ENCODE data around the gene PRKRA.
"Not testable (repeated sequence)": the region's sequence is repeated elsewhere in the genome, so short reads cannot be mapped to it uniquely, and the experiment has no call there.

The PRKRA gene

GRCh38 chr2:178450774-178451525 is at the start of gene PRKRA, which contains the start of gene PJVK:
TSS of gene PRKRA (minus strand) at chr2:178451175. CDS start at chr2:178451030, 145 bp downstream.
TSS of gene PJVK (plus strand) at chr2:178451378. CDS start at chr2:178453410, 2,032 bp downstream.
- peak; percentile 92 for DNase-seq

GRCh38 chr2:178499640-178500039 is 48.7 kb upstream of the PRKRA start:
- no peak for DNase-seq

- DNase-seq: no peak
These were observed 47.2 kb upstream of the PRKRA start for GRCh38 chr2:178498137-178498536.

- no peak for DNase-seq
These were observed 45.1 kb upstream of the PRKRA start for GRCh38 chr2:178496049-178496448.

GRCh38 chr2:178491612-178492011 is 40.6 kb upstream of the PRKRA start:
- DNase-seq: no peak

- DNase-seq: no peak
These were observed 34.4 kb upstream of the PRKRA start for GRCh38 chr2:178485356-178485755.

GRCh38 chr2:178484245-178485041 is 33.5 kb upstream of the PRKRA start:
- no peak for DNase-seq

- no peak for DNase-seq
These were observed 31.5 kb upstream of the PRKRA start for GRCh38 chr2:178482437-178482836.

GRCh38 chr2:178480227-178481181 is 29.5 kb upstream of the PRKRA start, which contains the start of gene PLEKHA3:
TSS of gene PLEKHA3 (plus strand) at chr2:178480457. CDS start at chr2:178480870, 413 bp downstream.
- peak; percentile 66 for DNase-seq

- DNase-seq: no peak
These were observed 28.8 kb upstream of the PRKRA start for GRCh38 chr2:178479758-178480226.

GRCh38 chr2:178479275-178479616 is 28.3 kb upstream of the PRKRA start:
- DNase-seq: no peak

- DNase-seq: peak; percentile 79
These were observed 27.7 kb upstream of the PRKRA start, which contains the start of gene FKBP7 for GRCh38 chr2:178478439-178479274. TSS of gene FKBP7 (minus strand) at chr2:178478600. CDS start at chr2:178478499, 101 bp downstream.

- no peak for DNase-seq
These were observed 27.1 kb upstream of the PRKRA start for GRCh38 chr2:178478130-178478438.

- no peak for DNase-seq
These were observed 26.6 kb upstream of the PRKRA start for GRCh38 chr2:178477443-178478129.

- DNase-seq: no peak
These were observed 25.5 kb upstream of the PRKRA start for GRCh38 chr2:178476477-178476876.

- no peak for DNase-seq
These were observed 23.6 kb upstream of the PRKRA start for GRCh38 chr2:178474560-178474959.

GRCh38 chr2:178473931-178474330 is 23.0 kb upstream of the PRKRA start:
- DNase-seq: no peak

GRCh38 chr2:178473373-178473772 is 22.4 kb upstream of the PRKRA start:
- no peak for DNase-seq

- not testable (repeated sequence) for DNase-seq
These were observed 20.3 kb upstream of the PRKRA start for GRCh38 chr2:178471313-178471712.

GRCh38 chr2:178469219-178469849 is 18.4 kb upstream of the PRKRA start:
- no peak for DNase-seq

Measured in activated effector memory CD4-positive, alpha-beta T cell treated with Interleukin-2 at 50 U/mL for 16 hours (primary cell).